Epithelial cell of esophagus (primary cell): ENCODE measurements around the gene MBD3.
"Not testable (repeated sequence)": the region's sequence is repeated elsewhere in the genome, so short reads cannot be mapped to it uniquely, and the experiment has no call there.

ENCODE experiments used
- DNase-seq: peaks from one replicate; pipeline ENCODE4 v3.0.0; 2010; ENCODE audit warnings: low read depth
- H3K4me3 ChIP-seq: 2 replicates; pipeline ENCODE4 v1.5.1; 2011; ENCODE audit warnings: mild to moderate bottlenecking, low read length, control low read depth
- TF ChIP-seq, protein P1 (sequence below): IDR thresholded peaks from 2 replicates; pipeline ENCODE4 v1.5.1; 2011; ENCODE audit warnings: low read depth, mild to moderate bottlenecking, low read length, control low read depth, inconsistent platforms; ENCODE audit not compliant: insufficient read depth; ENCODE audit errors: missing control alignments

The MBD3 gene

DNA sequence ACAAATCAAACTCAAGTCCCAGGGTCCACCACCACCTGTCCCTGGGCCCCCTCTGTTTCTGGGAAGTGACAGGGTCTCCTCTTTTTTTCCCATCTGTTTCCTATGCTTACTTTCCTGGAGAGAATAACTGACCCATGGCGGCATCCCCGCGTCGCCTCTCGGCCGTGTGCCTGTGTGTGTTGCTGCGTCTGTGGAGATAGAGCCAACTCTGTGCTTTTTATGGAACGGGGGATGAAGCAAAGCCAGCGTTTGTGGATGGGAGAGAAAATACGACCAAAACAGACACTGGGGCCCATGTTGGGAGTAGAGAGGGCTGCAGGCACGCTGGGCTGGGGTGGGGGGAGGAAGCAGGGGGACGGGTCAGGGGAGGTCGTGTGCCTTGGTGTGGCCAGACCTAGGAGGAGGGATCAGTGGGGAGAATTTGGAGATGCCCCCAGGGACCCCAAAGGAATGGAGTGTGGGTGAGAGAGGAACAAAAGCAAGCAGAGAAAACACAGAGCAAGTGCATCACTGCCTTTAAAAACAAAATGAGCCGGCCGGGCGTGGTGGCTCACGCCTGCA lies 52.2 kb downstream of the MBD3 start:
- TF ChIP-seq, protein P1, sequence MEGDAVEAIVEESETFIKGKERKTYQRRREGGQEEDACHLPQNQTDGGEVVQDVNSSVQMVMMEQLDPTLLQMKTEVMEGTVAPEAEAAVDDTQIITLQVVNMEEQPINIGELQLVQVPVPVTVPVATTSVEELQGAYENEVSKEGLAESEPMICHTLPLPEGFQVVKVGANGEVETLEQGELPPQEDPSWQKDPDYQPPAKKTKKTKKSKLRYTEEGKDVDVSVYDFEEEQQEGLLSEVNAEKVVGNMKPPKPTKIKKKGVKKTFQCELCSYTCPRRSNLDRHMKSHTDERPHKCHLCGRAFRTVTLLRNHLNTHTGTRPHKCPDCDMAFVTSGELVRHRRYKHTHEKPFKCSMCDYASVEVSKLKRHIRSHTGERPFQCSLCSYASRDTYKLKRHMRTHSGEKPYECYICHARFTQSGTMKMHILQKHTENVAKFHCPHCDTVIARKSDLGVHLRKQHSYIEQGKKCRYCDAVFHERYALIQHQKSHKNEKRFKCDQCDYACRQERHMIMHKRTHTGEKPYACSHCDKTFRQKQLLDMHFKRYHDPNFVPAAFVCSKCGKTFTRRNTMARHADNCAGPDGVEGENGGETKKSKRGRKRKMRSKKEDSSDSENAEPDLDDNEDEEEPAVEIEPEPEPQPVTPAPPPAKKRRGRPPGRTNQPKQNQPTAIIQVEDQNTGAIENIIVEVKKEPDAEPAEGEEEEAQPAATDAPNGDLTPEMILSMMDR, result no peak
- no peak overlapping the region for H3K4me3 ChIP-seq
- no peak for DNase-seq

DNA sequence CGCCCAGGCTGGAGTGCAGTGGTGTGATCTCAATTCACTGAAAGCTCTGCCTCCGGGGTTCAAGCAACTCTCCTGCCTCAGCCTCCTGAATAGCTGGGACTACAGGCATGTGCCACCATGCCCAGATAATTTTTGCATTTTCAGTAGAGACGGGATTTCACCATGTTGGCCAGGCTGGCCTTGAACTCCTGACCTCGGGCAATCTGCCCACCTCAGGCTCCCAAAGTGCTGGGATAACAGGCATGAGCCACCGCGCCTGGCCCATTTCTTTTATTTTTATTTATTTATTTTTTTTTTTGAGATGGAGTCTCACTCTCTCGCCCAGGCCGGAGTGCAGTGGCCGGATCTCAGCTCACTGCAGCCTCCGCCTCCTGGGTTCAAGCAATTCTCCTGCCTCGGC lies 52.9 kb downstream of the MBD3 start:
- DNase-seq, H3K4me3 ChIP-seq: not testable (repeated sequence)

DNA sequence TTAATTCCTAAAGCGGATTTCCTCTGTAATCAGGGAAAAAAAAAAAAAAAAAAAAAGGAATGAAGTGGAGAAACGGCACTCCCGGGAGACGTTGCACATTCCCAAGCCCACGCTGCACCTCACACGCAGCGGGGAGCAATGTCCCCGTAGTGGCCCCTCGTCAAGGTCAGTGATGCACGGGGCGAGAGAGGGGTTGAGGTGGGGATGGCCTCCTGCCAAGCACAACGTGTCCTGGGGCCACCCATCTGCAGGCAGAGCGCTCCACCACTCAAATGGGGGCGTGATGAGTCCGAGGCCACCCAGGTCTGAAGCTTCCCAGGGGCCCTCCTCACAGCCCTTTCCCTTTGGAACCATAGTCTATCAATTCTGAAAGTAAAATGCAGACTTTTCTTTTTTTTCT lies 53.7 kb downstream of the MBD3 start:
- H3K4me3 ChIP-seq, result no peak overlapping the region
- TF ChIP-seq, protein P1, result no peak
- no peak for DNase-seq

DNA sequence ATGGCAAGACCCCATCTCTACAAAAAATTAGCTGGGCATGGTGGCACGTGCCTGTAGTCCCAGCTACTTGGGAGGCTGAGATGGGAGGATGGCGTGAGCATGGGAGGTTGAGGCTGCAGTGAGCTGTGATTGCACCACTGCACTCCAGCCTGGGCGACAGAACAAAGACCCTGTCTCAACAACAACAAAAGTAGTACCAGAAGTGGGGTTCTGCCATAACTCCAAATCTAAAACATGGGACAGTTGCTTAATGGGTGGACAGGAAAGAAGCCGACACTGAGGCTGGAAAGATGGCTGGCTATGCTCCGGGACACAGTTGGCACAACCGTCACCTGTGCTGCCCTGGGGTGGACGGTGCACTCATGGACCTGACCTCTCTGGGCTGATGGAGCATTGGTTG lies 57.0 kb downstream of the MBD3 start:
- H3K4me3 ChIP-seq, DNase-seq: not testable (repeated sequence)

DNA sequence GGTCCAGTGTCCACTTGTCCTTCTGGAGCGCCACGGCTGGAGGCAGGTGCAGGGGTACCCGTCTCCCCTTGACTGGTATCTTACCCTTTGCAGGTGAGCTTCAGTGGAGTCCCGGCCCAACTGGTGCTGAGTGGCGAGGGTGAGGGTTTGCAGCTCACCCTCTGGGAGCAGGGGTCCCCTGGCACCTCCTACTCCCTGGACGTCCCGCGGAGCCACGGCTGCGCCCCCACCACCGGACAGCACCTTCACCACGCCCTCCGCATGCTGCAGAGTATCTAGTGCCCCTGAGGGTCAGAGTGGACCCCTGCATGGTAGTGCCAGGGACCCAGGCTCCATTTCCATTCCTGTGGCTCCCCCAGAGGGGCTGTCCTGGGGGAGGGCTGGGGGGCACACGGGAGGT lies 57.7 kb downstream of the MBD3 start:
- H3K4me3 ChIP-seq, result no peak overlapping the region
- no peak for DNase-seq
- TF ChIP-seq, protein P1, result no peak

DNA sequence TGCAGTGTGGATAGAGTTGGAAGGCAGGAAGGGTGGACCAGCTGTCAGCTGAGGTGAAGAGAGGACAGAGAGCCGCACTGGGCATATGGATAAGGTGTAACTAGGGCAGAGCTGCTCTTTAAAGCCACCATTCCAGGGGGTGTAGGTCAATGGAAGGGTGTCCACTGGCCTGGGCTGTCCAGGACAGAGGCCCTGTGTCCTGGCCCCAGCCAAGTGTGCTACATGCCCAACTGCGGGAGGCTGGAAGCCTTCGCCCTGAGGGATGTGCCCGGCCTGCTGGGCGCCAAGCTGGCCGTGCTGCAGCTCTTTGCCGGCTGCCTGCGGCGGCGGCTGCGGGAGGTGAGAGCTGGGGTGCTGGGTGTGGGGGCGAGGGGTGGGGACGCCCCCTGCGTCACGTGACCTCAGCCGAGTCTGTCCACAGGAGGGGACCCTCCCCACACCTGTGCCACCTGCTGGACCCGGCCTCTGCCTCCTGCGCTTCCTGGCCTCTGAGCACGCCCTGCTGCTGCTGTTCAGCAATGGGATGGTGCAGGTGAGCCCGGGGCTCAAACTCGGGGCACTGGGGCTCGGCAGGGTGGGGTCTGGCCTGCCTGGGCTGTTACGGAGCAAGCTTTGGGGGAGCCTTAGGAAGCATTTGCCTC lies 59.0 kb downstream of the MBD3 start:
- TF ChIP-seq, protein P1, result no peak
- H3K4me3 ChIP-seq, result no peak overlapping the region
- DNase-seq, result no peak

DNA sequence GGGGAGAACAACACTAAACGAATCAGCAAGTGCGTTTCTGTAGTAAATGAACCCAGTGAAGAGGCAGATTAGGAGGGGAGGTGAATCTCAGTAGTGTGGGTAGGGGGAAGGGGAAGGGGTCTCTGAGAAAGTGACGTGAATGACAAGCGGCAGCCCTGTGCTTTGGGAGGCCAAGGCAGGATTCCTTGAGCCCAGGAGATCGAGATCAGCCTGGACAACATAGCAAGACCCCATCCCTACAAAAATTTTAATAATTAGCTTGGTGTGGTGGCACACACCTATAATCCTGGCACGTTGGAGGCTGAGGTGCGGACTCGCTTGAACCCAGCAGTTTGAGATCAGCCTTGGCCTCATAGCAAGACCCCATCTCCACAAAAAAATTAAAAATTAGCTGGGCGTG lies 60.7 kb downstream of the MBD3 start:
- H3K4me3 ChIP-seq, result no peak overlapping the region
- TF ChIP-seq, protein P1, result no peak

DNA sequence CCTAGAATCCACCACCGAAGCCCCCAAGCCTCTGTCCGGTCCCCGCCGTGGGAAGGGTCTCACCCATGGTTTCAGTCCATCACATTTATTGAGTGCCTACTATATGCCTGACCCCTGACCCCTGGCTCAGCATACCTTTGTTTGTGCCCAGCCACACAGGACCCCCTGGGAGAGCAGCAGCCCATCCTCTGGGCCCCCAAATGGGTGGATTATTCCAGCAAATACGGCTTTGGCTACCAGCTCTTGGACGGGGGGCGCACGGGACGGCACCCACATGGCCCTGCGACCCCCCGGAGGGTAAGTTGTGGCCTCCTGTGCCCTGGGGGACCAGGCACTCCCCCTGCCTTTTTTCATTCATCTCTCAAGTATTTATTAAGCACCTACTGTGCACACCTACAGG lies 61.1 kb downstream of the MBD3 start:
- TF ChIP-seq, protein P1, result no peak
- no peak overlapping the region for H3K4me3 ChIP-seq
- DNase-seq, result no peak

More for the DNA sequence above, 60.7 kb downstream of the MBD3 start:
- DNase-seq, result no peak

DNA sequence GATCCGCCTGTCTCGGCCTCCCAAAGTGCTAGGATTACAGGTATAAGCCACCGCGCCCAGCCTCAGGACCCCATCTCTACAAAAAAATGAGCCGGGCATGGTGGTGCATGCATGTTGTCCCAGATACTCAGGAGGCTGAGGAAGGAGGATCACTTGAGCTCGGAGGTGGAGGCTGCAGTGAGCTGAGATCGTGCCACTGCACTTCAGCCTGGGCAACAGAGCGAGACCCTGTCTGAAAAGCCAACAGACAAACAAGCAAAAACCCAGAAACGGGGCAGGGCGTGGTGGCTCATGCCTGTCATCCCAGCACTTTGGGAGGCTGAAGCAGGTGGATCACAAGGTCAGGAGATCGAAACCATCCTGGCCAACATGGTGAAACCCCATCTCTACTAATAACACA lies 61.8 kb downstream of the MBD3 start:
- not testable (repeated sequence) for DNase-seq, H3K4me3 ChIP-seq
